Stimulated activated CD8-positive, alpha-beta memory T cell treated with anti-CD3 and anti-CD28 coated beads, Interleukin-12 subunit alpha, Interleukin-12 subunit beta, amount 100 ng/mL, for 1 hour (primary cell): ENCODE data around the gene FMN1.

Experiments
- DNase-seq: peaks from one replicate; pipeline ENCODE4 v3.0.0-alpha.2; 2020; ENCODE audit warnings: low read depth

The FMN1 gene

GRCh38 chr15:33119865-33120264 is 74.6 kb downstream of the FMN1 start:
- no peak for DNase-seq

- no peak for DNase-seq
Observed at GRCh38 chr15:33119273-33119672, 75.2 kb downstream of the FMN1 start.

- DNase-seq = no peak
Observed at GRCh38 chr15:33116198-33116597, 78.3 kb downstream of the FMN1 start.

GRCh38 chr15:33115191-33115861 is 79.2 kb downstream of the FMN1 start:
- DNase-seq = no peak

GRCh38 chr15:33114374-33114717 is 80.2 kb downstream of the FMN1 start:
- DNase-seq = no peak

GRCh38 chr15:33113666-33114373 is 80.7 kb downstream of the FMN1 start:
- DNase-seq = no peak

GRCh38 chr15:33112541-33113105 is 81.9 kb downstream of the FMN1 start:
- DNase-seq = no peak

- no peak for DNase-seq
Observed at GRCh38 chr15:33111041-33111451, 83.5 kb downstream of the FMN1 start.

- DNase-seq = no peak
Observed at GRCh38 chr15:33109345-33109744, 85.2 kb downstream of the FMN1 start.

- DNase-seq = no peak
Observed at GRCh38 chr15:33108518-33108917, 86.0 kb downstream of the FMN1 start.

- no peak for DNase-seq
Observed at GRCh38 chr15:33107950-33108349, 86.6 kb downstream of the FMN1 start.

GRCh38 chr15:33104212-33104611 is 90.3 kb downstream of the FMN1 start:
- no peak for DNase-seq

- DNase-seq = no peak
Observed at GRCh38 chr15:33101036-33101435, 93.5 kb downstream of the FMN1 start.

GRCh38 chr15:33100314-33100713 is 94.2 kb downstream of the FMN1 start:
- DNase-seq = no peak

GRCh38 chr15:33099739-33100138 is 94.8 kb downstream of the FMN1 start:
- no peak for DNase-seq

GRCh38 chr15:33099213-33099612 is 95.3 kb downstream of the FMN1 start:
- no peak for DNase-seq

GRCh38 chr15:33098094-33099058 is 96.1 kb downstream of the FMN1 start:
- DNase-seq = no peak

- DNase-seq = no peak
Observed at GRCh38 chr15:33096134-33096533, 98.4 kb downstream of the FMN1 start.

- no peak for DNase-seq
Observed at GRCh38 chr15:33095641-33096040, 98.9 kb downstream of the FMN1 start.

- no peak for DNase-seq
Observed at GRCh38 chr15:33094336-33094735, 100.2 kb downstream of the FMN1 start.

GRCh38 chr15:33093222-33093621 is 101.3 kb downstream of the FMN1 start:
- DNase-seq = no peak

GRCh38 chr15:33091983-33092693 is 102.4 kb downstream of the FMN1 start:
- no peak for DNase-seq
